HG03571 (cell line): ENCODE measurements around the gene ITGB6.
A peak's percentile ranks its signal among the peaks of the same experiment; 100 is the strongest.
"Not testable (repeated sequence)": the region's sequence is repeated elsewhere in the genome, so short reads cannot be mapped to it uniquely, and the experiment has no call there.

Source experiments
- ATAC-seq: cut with Tn5 transposase; IDR thresholded peaks from one replicate; pipeline ENCODE4 v1.9.1; 2021; ENCODE audit not compliant: unreplicated experiment

Gene ITGB6

GRCh38 chr2:160142472-160142871 lies 57.6 kb downstream of the ITGB6 start:
- ATAC-seq: no peak

GRCh38 chr2:160141912-160142311 lies 58.2 kb downstream of the ITGB6 start:
- ATAC-seq: no peak

GRCh38 chr2:160141419-160141818 lies 58.7 kb downstream of the ITGB6 start:
- no peak for ATAC-seq

GRCh38 chr2:160140471-160140870 lies 59.6 kb downstream of the ITGB6 start:
- no peak for ATAC-seq

GRCh38 chr2:160139991-160140390 lies 60.1 kb downstream of the ITGB6 start:
- no peak for ATAC-seq

GRCh38 chr2:160139350-160139749 lies 60.7 kb downstream of the ITGB6 start:
- no peak for ATAC-seq

- ATAC-seq: no peak
Measured at GRCh38 chr2:160138406-160138805, 61.7 kb downstream of the ITGB6 start.

GRCh38 chr2:160137464-160137863 lies 62.6 kb downstream of the ITGB6 start:
- ATAC-seq: no peak

GRCh38 chr2:160132761-160133160 lies 67.3 kb downstream of the ITGB6 start:
- no peak for ATAC-seq

GRCh38 chr2:160126756-160127155 lies 73.3 kb downstream of the ITGB6 start:
- ATAC-seq: no peak

- no peak for ATAC-seq
Measured at GRCh38 chr2:160126315-160126714, 73.8 kb downstream of the ITGB6 start.

- ATAC-seq: no peak
Measured at GRCh38 chr2:160125828-160126227, 74.2 kb downstream of the ITGB6 start.

GRCh38 chr2:160125366-160125765 lies 74.7 kb downstream of the ITGB6 start:
- no peak for ATAC-seq

GRCh38 chr2:160124571-160124970 lies 75.5 kb downstream of the ITGB6 start:
- no peak for ATAC-seq

- not testable (repeated sequence) for ATAC-seq
Measured at GRCh38 chr2:160114721-160115120, 85.4 kb downstream of the ITGB6 start.

- ATAC-seq: no peak
Measured at GRCh38 chr2:160114020-160114419, 86.1 kb downstream of the ITGB6 start.

- peak; percentile 63 for ATAC-seq
Measured at GRCh38 chr2:160111951-160112798, 87.9 kb downstream of the ITGB6 start.

- no peak for ATAC-seq
Measured at GRCh38 chr2:160110674-160111239, 89.3 kb downstream of the ITGB6 start.

- peak; percentile 64 for ATAC-seq
Measured at GRCh38 chr2:160109939-160110673, 90.0 kb downstream of the ITGB6 start.

- no peak for ATAC-seq
Measured at GRCh38 chr2:160109243-160109642, 90.8 kb downstream of the ITGB6 start.

GRCh38 chr2:160108646-160109045 lies 91.4 kb downstream of the ITGB6 start:
- ATAC-seq: no peak

- no peak for ATAC-seq
Measured at GRCh38 chr2:160105366-160105765, 94.7 kb downstream of the ITGB6 start.
